Endothelial cell of umbilical vein (primary cell): ENCODE data around the gene UNC119B. TPM values are rescaled to one million over a fixed set of nuclear protein-coding genes. Genes with fewer than 3 reads are reported as not detected.

Experiments used
- BruUV-seq: library from RNA; stranded (reverse); fragments of 400-500 nt; replicated peaks from 2 replicates; lab custom pipeline; 2021; lab: Mats Ljungman, UMichigan
- CTCF ChIA-PET: fragments of 300-600, 350-600 bp; sonication (Branson Sonifier 250); formaldehyde crosslinking; loops from one replicate; lab custom pipeline; 2021; ENCODE audit warnings: antibody characterized with exemption, inconsistent platforms; lab: Charles Lee
- POLR2A ChIA-PET: fragments of 300-600, 350-600 bp; sonication (Branson Sonifier 250); formaldehyde crosslinking; loops from one replicate; lab custom pipeline; 2021; ENCODE audit warnings: antibody characterized with exemption, inconsistent platforms; lab: Charles Lee
- DNase-seq: peaks from one replicate; pipeline ENCODE4 v3.0.0-alpha.2; 2011; ENCODE audit warnings: low read depth, low spot score
- FAIRE-seq: peaks from 2 replicates; lab custom pipeline; 2011; peaks lifted over from hg19 to GRCh38; lab: Jason Lieb, UNC
- H2AFZ ChIP-seq: 2 replicates; pipeline ENCODE4 v1.6.0; 2012; ENCODE audit warnings: low read depth, low read length, control low read depth, inconsistent platforms
- H3K27ac ChIP-seq: 2 replicates; pipeline ENCODE4 v1.5.1; 2011; ENCODE audit warnings: low read depth, mild to moderate bottlenecking, control low read depth, low read length, moderate library complexity; ENCODE audit not compliant: insufficient read depth
- H3K27me3 ChIP-seq, 2 experiments: 2 replicates each; pipeline versions ENCODE4 v1.6.0 to v1.6.1; 2011; ENCODE audit warnings: low read length in 2 of 2, mixed read lengths in 1 of 2; ENCODE audit not compliant: control insufficient read depth in 2 of 2, insufficient read depth in 2 of 2
- H3K36me3 ChIP-seq, 2 experiments: 2 replicates in 1 of 2; 3 replicates in 1 of 2; pipeline ENCODE4 v1.5.1; 2011; ENCODE audit warnings: low read length in 2 of 2, mild to moderate bottlenecking in 1 of 2, moderate library complexity in 1 of 2; ENCODE audit not compliant: control insufficient read depth in 2 of 2, insufficient read depth in 2 of 2; ENCODE audit errors: extremely low read depth in 1 of 2
- H3K4me1 ChIP-seq: 3 replicates; pipeline ENCODE4 v1.5.1; 2011; ENCODE audit warnings: mild to moderate bottlenecking, low read length; ENCODE audit not compliant: control insufficient read depth, insufficient read depth; ENCODE audit errors: extremely low read depth
- H3K4me2 ChIP-seq: 2 replicates; pipeline ENCODE4 v1.6.1; 2011; ENCODE audit warnings: low read length, control low read depth, mixed read lengths; ENCODE audit not compliant: insufficient read depth
- H3K4me3 ChIP-seq, 3 experiments: fragments of 200-600 bp in 1 of 3; sonication (generic), shearing (Covaris generic) in 1 of 3; replicated peaks in 1 of 3; 2 replicates each; pipeline ENCODE4 v1.5.1; 2011 to 2016; ENCODE audit warnings: control low read depth in 3 of 3, low read length in 3 of 3, mild to moderate bottlenecking in 2 of 3, inconsistent platforms in 1 of 3, low read depth in 1 of 3, moderate library complexity in 1 of 3; ENCODE audit not compliant: insufficient read depth in 1 of 3
- H3K79me2 ChIP-seq: 2 replicates; pipeline ENCODE4 v1.6.0; 2012; ENCODE audit warnings: low read length, inconsistent platforms; ENCODE audit not compliant: control insufficient read depth, insufficient read depth
- H3K9ac ChIP-seq: replicated peaks from 2 replicates; pipeline ENCODE3; 2011; ENCODE audit warnings: low read length, control low read depth; ENCODE audit not compliant: insufficient read depth; ENCODE audit errors: extremely low read depth
- H3K9me1 ChIP-seq: replicated peaks from 3 replicates; pipeline ENCODE4 v1.6.0; 2011; ENCODE audit warnings: mild to moderate bottlenecking, low read length; ENCODE audit not compliant: control insufficient read depth, insufficient read depth; ENCODE audit errors: extremely low read depth
- H3K9me3 ChIP-seq: replicated peaks from 2 replicates; pipeline ENCODE4 v1.5.1; 2012; ENCODE audit warnings: low read length, inconsistent platforms; ENCODE audit not compliant: control insufficient read depth, insufficient read depth
- H4K20me1 ChIP-seq: replicated peaks from 2 replicates; pipeline ENCODE3; 2011; ENCODE audit warnings: mild to moderate bottlenecking, low read length; ENCODE audit not compliant: control insufficient read depth, insufficient read depth; ENCODE audit errors: extremely low read depth
- EZH2 ChIP-seq: IDR thresholded peaks from 2 replicates; pipeline ENCODE4 v1.6.1; 2012; ENCODE audit warnings: borderline replicate concordance, low read depth, mild to moderate bottlenecking, moderate library complexity, low read length, inconsistent platforms; ENCODE audit not compliant: severe bottlenecking
- FOS ChIP-seq: IDR thresholded peaks from 2 replicates; pipeline ENCODE4 v1.6.1; 2011; ENCODE audit warnings: mild to moderate bottlenecking, low read length, moderate library complexity, borderline replicate concordance; ENCODE audit not compliant: insufficient read depth
- GATA2 ChIP-seq: IDR thresholded peaks from 2 replicates; pipeline ENCODE4 v1.7.0; 2011; ENCODE audit warnings: low read depth, mild to moderate bottlenecking, moderate library complexity, mixed read lengths, low read length; ENCODE audit not compliant: insufficient read length, insufficient read depth
- JUN ChIP-seq: IDR thresholded peaks from 2 replicates; pipeline ENCODE4 v1.6.1; 2011; ENCODE audit warnings: borderline replicate concordance, low read depth; ENCODE audit not compliant: insufficient read length, insufficient read depth
- MYC ChIP-seq: IDR thresholded peaks from one replicate; pipeline ENCODE4 v1.6.1; 2011; ENCODE audit warnings: mild to moderate bottlenecking, low read depth, low read length
- POLR2A ChIP-seq: IDR thresholded peaks from 2 replicates; pipeline ENCODE4 v1.6.1; 2012; ENCODE audit warnings: low read depth, mild to moderate bottlenecking, control low read depth, low read length
- POLR2AphosphoS5 ChIP-seq: IDR thresholded peaks from 2 replicates; pipeline ENCODE4 v1.6.1; 2012; ENCODE audit warnings: low read depth, mild to moderate bottlenecking, control low read depth, low read length, moderate library complexity; ENCODE audit not compliant: insufficient read depth
- dilution Hi-C: fragments of 300-500 bp; cut with MboI; formaldehyde crosslinking; loops from one replicate; pipeline ENCODE4 v1.15.0; 2019; ENCODE audit warnings: low sequenced_read_pairs; ENCODE audit not compliant: extremely low pct_ligation_motif_present
- intact Hi-C: fragments of 100-400 bp; cut with micrococcal nuclease; formaldehyde crosslinking; loops from one replicate; pipeline ENCODE4 v1.10.0; 2022
- polyA plus RNA-seq, 4 experiments: library from polyadenylated mRNA; depleted of rRNA in 3 of 4; stranded (reverse) in 3 of 4; unstranded in 1 of 4; fragments of >200 nt; gene quantifications; 2 replicates each; pipeline versions ENCODE4 v1.2.1 to v1.2.3, GENCODE V29; 2011 to 2012; ENCODE audit warnings: missing spikeins in 1 of 4
- total RNA-seq: library from RNA; stranded (reverse); gene quantifications from 2 replicates; pipeline ENCODE4 v1.2.3, GENCODE V29; 2021
- TF ChIP-seq, protein P1 (sequence below), 2 donors: IDR thresholded peaks; 1 replicate in 1 of 2; 2 replicates in 1 of 2; pipeline ENCODE4 v1.5.1; 2011; ENCODE audit warnings: low read length in 2 of 2, mild to moderate bottlenecking in 2 of 2, moderate library complexity in 2 of 2, control low read depth in 1 of 2, inconsistent platforms in 1 of 2, low read depth in 1 of 2; ENCODE audit not compliant: insufficient read depth in 1 of 2; ENCODE audit errors: extremely low read depth in 1 of 2
- TF ChIP-seq, protein P2 (sequence below): IDR thresholded peaks from 2 replicates; pipeline ENCODE4 v1.6.1; 2011; ENCODE audit not compliant: insufficient read depth, insufficient read length

UNC119B gene
- total and polyA plus RNA-seq, 2 donors (not counting 3 experiments of a cell fraction or from before 2014, with no cell fraction given) = 23.1 to 33.7 TPM

DNA sequence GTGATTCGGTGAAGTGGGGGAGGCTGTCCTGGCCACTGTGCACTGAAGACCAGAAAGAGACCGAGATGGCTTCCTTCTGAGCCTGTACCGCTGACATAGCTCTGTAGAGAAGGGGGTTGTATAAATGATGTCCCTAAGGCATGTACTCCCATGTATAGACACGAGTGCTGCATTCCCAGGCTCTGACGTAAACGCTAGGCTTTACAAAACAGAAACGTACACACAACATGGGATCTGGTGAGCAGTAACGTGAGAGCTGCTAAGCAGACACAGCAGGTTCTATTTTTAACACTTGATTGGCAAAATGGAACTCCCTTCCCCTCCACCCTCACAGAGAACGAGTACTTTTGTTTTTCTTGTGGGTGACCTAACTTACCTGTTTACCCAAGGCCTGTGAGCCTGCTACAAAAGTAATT lies 51.3 kb downstream of the UNC119B start:
- no TSS peak for BruUV-seq
- H4K20me1 ChIP-seq = no peaks in the 10 kb centered on the region
- H3K4me2 ChIP-seq = no peak overlapping the region
- no peak overlapping the region for H3K4me3 ChIP-seq
- H3K27me3 ChIP-seq = no peaks in the 10 kb centered on the region
- POLR2A ChIA-PET = no interaction called here
- no peak overlapping the region for H3K27ac ChIP-seq
- H3K9me1 ChIP-seq = no peaks in the 10 kb centered on the region
- TF ChIP-seq, protein P1, sequence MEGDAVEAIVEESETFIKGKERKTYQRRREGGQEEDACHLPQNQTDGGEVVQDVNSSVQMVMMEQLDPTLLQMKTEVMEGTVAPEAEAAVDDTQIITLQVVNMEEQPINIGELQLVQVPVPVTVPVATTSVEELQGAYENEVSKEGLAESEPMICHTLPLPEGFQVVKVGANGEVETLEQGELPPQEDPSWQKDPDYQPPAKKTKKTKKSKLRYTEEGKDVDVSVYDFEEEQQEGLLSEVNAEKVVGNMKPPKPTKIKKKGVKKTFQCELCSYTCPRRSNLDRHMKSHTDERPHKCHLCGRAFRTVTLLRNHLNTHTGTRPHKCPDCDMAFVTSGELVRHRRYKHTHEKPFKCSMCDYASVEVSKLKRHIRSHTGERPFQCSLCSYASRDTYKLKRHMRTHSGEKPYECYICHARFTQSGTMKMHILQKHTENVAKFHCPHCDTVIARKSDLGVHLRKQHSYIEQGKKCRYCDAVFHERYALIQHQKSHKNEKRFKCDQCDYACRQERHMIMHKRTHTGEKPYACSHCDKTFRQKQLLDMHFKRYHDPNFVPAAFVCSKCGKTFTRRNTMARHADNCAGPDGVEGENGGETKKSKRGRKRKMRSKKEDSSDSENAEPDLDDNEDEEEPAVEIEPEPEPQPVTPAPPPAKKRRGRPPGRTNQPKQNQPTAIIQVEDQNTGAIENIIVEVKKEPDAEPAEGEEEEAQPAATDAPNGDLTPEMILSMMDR (IDR thresholded peaks at IDR 0.05; ENCODE audit: extremely low read depth in 1 of 2, insufficient read depth in 1 of 2, low read depth in 1 of 2, low read length in 2 of 2) = no peak
- TF ChIP-seq, protein P2, sequence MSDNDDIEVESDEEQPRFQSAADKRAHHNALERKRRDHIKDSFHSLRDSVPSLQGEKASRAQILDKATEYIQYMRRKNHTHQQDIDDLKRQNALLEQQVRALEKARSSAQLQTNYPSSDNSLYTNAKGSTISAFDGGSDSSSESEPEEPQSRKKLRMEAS = no peak
- TF ChIP-seq EZH2 (no peak), FOS (no peak), MYC (no peak), POLR2A (no peak), GATA2 (no peak), POLR2AphosphoS5 (no peak), JUN (no peak)
- no peak overlapping the region for H2AFZ ChIP-seq
- H3K9me3 ChIP-seq = no peaks in the 10 kb centered on the region
- no peaks in the 10 kb centered on the region for H3K79me2 ChIP-seq
- FAIRE-seq (no peak), DNase-seq (no peak)
- CTCF ChIA-PET = interaction anchor here (1.1 kb wide), 1 partner anchor 298 kb away, joined by 3 read pairs; no protein-coding TSS in a partner anchor
- intact Hi-C loops = no loop called here
- H3K9ac ChIP-seq = no peak overlapping the region
- H3K4me1 ChIP-seq = no peaks in the 10 kb centered on the region
- peaks cover 8 to 24% of the 10 kb centered on the region in 2 experiments for H3K36me3 ChIP-seq
- dilution Hi-C loops = no loop called here
